B cell (primary cell): ENCODE measurements around the gene DNAJC3.

ENCODE experiments used
- CTCF ChIP-seq: fragments of 200-600 bp; IDR thresholded peaks from one replicate; pipeline ENCODE4 v1.8.0; 2022; ENCODE audit warnings: antibody characterized with exemption, mild to moderate bottlenecking
- EZH2 ChIP-seq: IDR thresholded peaks from 2 replicates; pipeline ENCODE4 v1.6.1; 2012; ENCODE audit warnings: borderline replicate concordance, low read depth, mild to moderate bottlenecking, moderate library complexity, low read length; ENCODE audit not compliant: insufficient read depth, poor library complexity, severe bottlenecking

- TF ChIP-seq CTCF (no peak), EZH2 (no peak)
These were observed 132.5 kb downstream of the DNAJC3 start for GRCh38 chr13:95809429-95809828.
